HG03460 (cell line): ENCODE data around the gene CLEC1A.
"Not testable (repeated sequence)": the region's sequence is repeated elsewhere in the genome, so short reads cannot be mapped to it uniquely, and the experiment has no call there.

Experiments used
- ATAC-seq: cut with Tn5 transposase; IDR thresholded peaks from one replicate; pipeline ENCODE4 v1.9.1; 2021; ENCODE audit not compliant: unreplicated experiment

CLEC1A gene

DNA sequence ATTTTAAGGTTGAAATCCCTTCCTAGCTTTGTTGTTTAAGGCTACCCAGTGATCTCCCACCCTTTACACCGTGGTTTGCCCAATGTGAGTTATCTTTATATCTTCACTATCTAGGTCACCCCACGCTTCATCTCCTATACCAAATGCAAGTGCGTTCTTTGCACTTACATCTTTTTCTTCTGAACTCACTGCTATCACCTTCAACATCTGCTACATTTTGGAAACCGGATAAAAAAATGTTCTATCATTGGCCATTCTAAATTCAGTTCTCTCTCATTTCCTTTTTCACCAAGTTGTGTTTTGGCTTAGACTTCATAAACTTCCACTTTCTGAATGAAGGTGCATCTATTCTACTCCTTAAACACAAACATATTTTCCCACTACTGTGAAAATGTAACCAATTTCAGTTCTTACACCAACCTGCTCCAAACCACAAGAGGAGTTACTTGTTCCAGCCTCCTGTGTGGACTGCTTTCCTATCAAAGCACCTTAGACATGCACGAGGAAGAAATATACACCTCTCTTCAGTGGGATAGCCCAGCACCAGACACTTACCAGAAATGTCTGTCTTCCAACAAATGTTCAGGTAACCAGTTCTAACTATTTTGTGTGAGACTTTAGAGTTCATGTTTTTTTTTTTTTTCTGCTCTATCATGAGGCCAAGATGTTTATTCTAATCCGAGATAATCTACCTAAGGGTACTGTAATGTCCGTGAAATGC lies 46.4 kb downstream of the CLEC1A start:
- no peak for ATAC-seq

DNA sequence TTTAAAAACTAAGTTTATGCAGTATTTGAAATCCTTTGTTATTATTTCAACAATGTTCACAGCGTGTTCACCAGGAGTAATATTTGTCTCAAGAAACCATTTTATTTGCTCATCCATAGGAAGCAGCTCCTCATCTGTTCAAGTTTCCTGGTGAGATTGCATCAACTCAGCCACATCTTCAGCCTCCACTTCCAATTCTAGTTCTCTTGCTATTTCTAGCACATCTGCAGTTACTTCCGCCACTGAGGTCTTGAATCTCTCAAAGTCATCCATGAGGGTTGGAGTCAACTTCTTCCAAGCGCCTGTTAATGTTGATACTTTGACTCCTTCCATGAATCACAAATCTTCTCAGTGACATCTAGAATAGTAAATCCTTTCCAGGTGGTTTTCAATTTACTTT lies 50.3 kb downstream of the CLEC1A start:
- ATAC-seq: no peak

DNA sequence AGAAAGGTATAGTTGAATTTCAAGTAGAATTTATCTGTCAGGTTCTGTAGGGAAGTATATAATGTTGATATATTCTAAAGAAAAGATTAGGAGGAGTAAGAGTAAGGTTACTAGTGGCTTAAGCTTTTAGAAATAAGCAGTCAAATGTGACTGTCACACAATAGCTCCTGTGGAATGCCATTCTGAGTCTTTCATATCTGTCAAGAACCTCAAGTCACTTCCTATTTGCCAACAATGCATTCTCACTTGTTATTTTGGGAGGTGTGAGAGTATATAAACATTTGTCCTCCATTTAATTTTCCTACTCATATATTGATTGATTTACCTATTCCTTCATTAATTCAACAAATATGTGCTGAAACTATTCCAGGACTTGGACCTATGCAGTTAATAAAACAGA lies 56.6 kb downstream of the CLEC1A start:
- ATAC-seq: no peak

DNA sequence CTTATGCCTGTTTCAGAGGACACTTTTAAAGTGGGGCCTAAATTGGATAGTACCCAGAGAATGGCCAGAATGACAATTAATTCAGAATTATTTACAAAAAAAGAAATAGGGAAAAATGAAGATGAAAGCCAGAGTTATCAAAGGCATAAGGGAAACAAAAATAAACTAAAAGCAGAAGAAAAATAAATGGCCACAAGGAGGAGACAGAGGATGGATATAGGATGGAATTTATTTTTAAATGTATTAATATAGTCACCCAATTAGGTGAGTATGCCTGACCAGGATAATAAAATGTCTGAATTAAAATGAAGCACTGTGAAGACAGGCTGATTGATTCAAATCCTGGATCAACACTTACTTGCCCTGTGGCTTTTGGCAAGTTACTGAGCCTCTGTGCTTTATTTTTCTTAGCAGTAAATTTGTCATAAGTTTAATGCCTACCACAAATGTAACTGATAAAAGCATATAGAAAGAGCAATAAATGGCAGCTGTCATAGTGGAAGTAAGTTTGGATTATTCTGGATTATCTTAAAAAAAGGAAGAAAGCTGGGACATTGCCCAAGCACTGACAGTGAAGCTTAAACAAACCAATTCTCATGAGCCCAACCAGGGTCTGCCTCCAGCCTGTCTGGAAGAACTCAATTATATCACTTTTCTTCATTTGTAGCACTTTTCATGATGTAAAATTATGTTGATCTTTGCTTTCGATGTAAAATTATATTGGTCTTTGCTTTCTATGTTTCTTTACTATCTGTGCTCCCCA lies 64.8 kb downstream of the CLEC1A start:
- ATAC-seq: no peak

DNA sequence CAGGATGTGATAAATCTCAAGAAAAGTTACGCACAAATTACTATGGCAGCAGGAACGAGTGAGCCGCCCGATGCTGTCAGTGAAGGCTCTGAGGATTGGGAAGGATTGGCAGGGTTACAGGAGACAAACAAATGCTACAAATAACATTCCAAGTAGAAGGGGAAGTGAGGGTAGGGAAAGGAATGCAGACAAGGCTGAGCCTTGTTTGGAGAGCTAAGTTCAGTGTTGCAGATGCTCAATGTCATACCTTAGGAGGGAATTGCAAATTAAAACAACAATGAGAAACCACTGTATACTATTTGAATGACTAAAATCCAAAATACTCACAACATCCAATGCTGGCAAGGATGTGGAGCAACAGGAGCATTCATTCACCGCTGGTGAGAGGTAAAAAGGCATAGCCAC lies 67.0 kb downstream of the CLEC1A start:
- no peak for ATAC-seq

DNA sequence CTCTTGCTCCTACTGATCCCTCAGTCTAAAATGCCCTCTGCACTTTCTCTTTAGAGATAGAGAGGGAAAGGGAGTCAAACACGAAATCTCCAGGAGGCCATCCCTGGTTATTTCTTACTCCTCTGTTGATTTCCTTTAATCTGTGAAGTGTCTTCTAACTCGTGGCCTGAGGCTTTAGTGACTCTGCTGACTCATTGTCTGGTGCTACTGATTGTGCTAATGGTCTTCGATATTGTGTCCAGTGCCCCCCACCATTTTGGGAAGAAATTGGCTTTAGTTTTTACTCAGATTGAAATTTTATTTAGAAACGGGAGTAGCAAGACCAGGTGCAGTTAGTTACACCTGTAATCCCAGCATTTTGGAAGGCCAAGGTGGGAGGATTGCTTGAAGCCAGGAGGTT lies 67.5 kb downstream of the CLEC1A start:
- no peak for ATAC-seq

DNA sequence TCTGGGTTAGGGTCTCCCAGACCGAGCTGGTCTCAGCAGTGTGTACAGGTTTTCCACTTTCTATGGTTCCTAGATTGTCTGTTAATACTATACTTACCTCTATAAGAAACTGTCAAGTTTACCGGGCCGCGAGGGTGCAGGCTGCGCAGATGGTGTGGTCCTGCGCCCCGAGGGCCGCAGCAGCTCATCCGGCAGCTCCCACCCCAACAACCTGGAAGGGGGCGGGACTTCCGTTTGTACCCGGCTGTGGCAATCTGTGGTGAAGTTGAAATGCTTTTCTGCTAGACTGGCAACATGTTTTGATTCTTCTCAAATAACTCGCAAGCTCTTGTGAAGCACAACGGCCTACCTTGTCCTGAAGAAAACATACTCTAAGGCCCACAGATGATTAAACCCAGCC lies 68.3 kb downstream of the CLEC1A start, which contains the start of gene CLEC9A:
CLEC9A (plus strand) TSS at position 237 of the 400 bp plus-strand sequence. CDS start 22,006 bp downstream, outside the sequence.
- no peak for ATAC-seq

DNA sequence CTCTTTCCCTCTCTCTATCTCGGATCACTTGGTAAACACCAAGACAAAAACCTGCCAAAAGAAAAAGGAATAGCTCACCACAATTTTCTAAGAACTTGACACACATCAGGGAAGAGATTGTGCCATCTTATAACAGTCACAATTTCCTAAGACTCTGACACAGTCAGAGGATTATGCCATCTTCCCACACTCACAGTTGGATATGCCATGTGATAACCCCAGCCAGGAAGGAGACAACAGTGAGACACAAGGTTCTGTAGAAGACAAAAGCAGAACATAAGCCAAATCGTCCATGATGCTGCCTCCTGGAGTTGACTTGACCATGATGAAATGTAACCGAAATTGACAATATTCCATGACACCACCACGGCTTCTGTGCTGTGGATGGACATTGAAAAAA lies 71.1 kb downstream of the CLEC1A start:
- ATAC-seq: no peak

DNA sequence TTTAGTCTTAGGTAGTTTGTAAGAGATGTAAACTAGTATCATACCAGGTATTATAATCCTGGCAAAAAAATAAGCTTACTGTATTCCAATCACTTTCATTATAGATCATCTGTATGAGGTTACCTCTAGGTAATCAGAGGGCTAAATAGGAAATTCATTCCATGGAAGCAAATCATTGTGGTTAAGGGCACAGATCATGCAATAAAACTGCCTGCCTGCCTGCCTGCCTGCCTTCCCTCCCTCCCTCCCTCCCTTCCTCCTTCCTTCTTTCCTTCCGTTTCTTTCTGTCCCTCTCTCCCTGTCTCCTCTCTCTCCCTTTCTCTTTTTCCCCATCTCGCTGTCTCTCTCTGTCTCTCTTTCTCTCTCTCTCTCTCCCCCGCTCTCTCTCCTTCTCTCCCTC lies 71.5 kb downstream of the CLEC1A start:
- ATAC-seq: no peak

DNA sequence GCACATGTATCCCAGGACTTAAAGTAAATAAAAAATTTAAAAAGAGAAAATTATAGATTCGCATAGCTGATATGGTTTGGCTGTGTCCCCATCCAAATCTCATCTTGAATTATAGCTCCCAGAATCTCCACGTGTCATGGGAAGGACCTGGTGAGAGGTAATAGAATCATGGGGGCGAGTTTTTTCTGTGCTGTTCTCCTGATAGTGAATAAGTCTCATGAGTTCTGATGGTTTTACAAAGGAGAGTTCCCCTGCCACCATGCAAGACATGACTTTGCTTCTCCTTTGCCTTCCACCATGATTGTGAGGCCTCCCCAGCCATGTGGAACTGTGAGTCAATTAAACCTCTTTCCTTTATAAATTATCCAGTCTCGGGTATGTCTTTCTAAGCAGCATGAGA lies 72.1 kb downstream of the CLEC1A start:
- not testable (repeated sequence) for ATAC-seq

DNA sequence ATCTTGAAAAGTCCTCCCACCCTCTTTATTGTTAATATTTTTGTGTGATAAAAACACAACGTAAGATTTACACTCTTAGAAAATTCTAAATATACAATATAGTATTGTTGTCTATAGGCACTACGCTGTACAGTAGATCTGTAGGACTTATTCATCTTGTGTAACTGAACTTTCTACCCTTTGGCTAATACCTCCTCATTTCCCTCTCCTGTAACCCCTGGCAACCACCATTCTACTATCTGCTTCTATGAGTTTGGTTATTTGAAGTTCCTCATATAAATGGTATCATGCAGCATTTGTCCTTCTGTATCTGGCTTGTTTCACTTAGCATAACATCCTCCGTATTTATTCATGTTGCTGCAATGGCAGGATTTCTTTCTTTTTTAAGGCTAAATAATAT lies 73.5 kb downstream of the CLEC1A start:
- ATAC-seq: no peak

DNA sequence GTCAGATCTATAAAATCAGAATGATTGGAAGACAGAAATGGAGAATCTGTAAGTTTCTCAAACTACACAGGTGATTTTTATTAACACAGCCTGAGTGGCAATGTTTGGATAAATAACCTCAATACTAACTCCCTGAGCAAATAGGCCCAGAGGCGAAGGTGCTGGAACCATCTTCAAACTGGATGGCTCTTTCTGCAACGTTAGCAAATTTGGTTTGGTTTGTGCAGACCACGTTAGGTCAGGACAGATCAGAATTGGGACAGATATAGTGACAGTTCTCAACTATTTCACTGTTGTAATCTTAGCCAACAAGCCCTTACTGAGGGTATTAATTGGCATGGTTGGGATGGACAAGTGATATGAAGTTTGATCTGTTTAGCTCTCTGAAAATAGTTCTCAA lies 77.4 kb downstream of the CLEC1A start:
- no peak for ATAC-seq
